Body of pancreas (tissue), 4 donors: ENCODE data around the gene WDR33.

Experiments
- POLR2A ChIP-seq, 3 donors: fragments of 450-650 bp; IDR thresholded peaks; one replicate each; pipeline ENCODE4 v1.6.1; 2016; ENCODE audit warnings: antibody characterized with exemption in 3 of 3, mild to moderate bottlenecking in 2 of 3
- TF ChIP-seq, protein P1 (sequence below), 7 experiments: fragments of 450-650 bp in 4 of 7; fragments of 200-600 bp in 3 of 7; sonication (generic) in 3 of 7; IDR thresholded peaks; one replicate each; pipeline ENCODE4 v1.5.1; 2016 to 2019; ENCODE audit warnings: antibody characterized with exemption in 7 of 7

DNA sequence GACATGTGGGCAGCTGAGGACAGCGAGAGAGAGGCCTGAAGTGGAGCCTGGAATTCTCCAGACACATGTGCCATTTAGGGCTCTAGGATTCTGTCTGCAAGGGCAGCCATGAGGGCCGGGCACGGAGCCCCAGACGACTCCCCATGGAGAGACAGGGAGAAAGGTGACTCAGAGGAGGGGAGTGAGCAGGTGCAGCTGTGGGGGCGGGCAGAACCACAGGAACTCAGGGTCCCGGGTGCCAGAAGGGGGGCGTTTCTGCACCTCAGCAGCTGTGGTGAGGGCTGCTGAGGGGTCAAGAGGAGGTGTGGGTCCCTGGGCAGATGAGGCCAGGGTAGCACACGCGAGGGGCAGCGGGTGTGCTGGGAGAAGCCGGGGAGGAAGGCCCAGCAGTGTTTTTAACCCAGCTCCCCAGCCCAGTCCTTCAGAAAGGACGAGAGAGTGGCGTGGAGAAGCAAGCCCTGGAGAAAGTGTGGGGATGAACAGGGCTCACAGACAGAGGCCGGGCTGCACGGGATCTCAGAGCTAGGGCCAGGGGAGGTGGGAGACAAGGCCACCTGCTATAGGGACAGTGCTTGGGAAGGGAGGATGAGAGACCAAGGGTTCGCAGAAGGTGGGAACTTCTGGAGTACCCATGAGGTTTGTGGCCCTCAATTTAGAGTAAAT lies 157.4 kb downstream of the WDR33 start:
- TF ChIP-seq, protein P1, sequence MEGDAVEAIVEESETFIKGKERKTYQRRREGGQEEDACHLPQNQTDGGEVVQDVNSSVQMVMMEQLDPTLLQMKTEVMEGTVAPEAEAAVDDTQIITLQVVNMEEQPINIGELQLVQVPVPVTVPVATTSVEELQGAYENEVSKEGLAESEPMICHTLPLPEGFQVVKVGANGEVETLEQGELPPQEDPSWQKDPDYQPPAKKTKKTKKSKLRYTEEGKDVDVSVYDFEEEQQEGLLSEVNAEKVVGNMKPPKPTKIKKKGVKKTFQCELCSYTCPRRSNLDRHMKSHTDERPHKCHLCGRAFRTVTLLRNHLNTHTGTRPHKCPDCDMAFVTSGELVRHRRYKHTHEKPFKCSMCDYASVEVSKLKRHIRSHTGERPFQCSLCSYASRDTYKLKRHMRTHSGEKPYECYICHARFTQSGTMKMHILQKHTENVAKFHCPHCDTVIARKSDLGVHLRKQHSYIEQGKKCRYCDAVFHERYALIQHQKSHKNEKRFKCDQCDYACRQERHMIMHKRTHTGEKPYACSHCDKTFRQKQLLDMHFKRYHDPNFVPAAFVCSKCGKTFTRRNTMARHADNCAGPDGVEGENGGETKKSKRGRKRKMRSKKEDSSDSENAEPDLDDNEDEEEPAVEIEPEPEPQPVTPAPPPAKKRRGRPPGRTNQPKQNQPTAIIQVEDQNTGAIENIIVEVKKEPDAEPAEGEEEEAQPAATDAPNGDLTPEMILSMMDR (IDR thresholded peaks at IDR 0.05): no peak
- no peak for TF ChIP-seq POLR2A (IDR thresholded peaks at IDR 0.05)
